NOMO-1 treated with DMSO at 0.1 percent for 48 hours (cell line): ENCODE measurements around the gene PAXX.
"Not testable (repeated sequence)": the region's sequence is repeated elsewhere in the genome, so short reads cannot be mapped to it uniquely, and the experiment has no call there.

Experiments
- DNase-seq: peaks from one replicate; lab custom pipeline; 2025; ENCODE audit not compliant: unreplicated experiment; lab: John Stamatoyannopoulos, UW

The PAXX gene

DNA sequence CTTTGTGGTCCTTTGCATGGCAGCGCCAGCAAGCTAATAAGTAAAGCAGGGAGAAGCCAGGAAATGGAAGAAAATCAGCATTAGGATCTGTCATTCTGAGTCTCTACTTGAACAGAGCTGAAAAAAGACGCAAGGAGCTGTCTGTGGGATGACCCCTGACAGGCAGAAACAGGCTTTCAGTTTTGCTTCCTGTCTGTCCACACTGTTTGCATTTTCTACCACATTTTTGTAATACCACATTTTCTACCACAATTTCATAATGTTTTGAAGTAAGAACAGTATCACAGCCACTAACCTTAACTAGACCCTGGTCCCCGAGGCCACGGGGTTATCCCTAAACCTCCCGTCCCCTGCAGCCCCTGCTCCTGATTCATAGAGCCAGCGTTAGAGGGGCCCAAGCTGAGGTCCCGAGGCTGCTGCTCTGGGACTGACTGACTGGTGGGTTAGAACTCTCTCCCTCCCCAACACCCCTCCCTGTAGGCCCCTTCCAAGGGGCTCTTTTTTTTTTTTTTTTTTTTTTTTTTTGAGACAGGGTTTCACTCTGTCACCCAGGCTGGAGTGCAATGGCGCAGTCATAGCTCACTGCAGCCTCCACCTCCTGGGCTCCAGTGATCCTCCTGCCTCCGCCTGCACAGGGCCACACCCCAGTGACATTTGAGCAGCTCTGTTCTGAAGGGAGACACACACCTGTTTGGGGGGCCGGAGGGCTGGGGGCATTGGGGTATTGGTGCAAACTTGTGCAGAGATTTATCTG is 8.1 kb downstream of the PAXX start:
- DNase-seq = peak; percentile 99

DNA sequence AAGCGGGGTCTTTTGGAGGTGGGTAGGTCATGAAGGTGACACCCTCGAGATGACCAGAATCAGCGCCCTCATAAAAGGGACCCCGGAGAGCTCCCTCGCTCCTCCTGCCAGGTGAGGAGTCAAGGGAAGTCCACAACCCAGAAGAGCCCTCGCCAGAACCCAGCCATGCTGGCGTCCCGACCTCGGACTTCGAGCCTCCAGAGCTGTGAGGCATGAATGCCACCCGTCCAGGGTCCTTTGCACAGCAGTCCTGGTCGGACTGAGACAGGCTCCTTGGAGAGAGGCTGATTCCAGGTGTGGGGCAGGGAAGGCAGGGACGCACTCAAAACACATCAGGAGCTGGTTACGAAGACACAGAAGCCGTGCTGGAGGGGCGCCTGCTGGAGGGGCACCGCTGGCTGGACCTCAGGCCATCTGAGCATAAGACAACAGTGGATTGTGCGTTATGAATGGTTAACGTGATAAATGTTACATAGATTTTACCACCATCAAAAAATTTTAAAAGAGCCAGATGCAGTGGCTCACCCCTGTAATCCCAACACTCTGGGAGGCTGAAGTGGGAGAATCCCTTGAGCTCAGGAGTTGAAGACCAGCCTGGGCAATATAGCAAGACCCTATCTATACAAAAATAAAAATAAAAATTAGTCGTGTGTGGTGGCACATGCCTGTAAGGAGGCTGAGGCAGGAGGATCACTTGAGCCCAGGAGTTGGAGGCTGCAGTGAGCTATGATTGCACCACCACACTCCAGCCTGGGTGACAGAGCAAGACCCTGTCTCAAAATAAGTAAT is 9.8 kb downstream of the PAXX start:
- no peak for DNase-seq

DNA sequence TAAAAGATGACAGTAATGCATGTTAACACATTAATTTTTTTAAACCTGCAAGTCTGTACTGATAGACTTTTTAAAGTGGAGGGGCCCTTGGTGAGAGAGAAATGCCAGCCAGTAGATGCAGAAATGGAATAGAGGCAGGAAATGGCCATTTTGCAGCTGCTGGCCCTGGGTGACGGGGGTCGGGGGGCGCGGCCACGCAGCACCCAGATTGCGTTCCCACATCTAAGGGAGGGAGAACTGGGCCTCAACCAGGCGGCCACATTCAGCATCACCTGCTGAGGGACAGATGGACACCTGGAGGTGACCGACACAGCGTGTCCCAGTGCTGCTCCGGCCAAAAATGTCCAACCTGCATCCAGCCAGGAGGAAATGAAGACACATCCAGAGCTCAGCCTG is 10.4 kb downstream of the PAXX start:
- no peak for DNase-seq

DNA sequence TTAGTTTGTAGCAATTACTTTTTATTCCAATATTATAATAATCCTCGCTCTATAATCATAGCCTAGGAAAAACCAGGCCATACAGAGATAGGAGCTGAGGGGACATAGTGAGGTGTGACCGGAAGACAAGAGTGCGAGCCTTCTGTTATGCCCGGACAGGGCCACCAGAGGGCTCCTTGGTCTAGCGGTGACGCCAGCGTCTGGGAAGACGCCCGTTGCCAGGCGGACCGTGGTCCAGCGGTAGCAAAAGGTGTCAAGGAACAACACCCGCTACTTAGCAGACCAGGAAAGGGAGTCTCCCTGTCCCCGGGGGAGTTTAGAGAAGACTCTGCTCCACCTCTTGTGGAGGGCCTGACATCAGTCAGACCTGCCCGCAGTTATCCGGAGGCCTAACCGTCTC is 12.1 kb downstream of the PAXX start:
- DNase-seq = not testable (repeated sequence)

DNA sequence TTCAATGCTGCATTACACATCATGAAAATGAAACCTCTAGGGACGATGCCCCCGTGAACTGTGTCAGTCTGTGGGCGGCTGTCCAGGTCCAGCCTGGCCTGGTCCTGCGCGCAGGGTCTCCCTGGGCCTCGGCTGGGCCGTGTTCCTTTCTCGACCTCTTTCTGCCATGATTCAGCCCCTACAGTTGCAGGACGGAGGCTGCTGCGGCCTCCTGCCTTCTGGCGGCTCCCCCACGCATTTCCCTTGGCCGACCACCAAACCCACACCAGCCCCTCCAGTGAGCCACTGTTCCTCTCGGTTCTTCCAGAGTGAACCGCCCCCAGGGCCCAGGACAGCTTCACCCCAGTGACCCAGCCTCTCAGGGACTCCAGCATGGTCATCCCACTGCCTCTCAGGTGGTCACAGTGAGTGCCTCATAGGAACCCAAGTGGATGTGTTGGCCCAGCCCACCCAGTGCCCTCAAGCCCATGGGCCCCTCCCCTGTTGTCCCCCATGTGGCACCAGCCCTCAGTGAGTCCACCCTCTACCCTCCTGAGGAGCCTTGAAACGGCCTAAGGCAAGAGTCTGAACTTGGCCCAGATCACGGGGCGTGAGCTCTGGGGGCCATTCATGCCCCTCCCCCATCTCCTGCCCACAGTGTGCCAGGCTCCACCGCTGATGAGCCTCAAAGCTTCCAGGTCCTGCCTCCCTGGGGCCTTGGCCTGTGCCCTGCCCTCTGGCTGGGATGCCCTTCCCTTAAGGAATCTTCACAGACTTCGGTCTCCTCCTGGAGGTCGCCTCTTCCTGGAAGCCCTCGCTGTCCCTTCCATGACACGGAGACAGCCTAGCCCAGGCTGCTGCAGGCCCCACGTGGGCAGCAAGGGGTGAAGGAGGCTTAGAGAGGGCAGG is 14.1 kb downstream of the PAXX start:
- no peak for DNase-seq

DNA sequence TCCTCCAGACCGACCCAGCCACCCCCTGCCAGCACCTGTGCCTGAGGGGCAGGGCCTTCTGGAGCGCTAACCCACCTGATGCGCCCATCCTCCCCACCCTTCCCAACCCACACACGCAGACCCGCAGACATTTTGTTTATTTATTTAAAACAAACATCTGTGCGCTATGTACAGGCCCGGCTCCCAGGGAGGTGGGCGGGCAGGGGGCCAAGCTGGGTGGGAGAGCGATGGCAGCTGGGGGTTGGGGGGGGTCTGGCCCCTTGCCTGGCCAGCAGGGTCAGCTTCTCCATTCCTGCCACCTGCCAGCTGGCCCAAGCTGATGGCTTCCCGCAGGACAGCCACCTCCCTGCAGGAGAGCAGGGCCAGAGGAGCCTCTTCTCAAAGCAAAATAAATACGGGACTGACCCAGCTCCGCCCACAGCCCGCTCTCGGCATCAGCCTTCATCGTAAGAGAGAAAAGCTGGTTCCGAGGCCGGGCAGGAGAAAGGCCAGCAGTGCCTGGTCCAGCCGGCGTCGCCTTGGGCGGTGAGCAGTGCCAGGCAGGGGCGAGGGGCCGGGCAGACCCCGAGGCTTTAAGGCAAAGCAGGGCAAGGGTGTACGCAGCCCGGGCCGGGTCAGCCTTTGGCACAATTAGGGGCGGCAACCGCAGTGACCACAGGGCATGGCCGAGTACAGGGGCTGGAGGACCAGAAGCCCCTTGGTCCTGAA is 15.0 kb downstream of the PAXX start:
- DNase-seq = no peak

DNA sequence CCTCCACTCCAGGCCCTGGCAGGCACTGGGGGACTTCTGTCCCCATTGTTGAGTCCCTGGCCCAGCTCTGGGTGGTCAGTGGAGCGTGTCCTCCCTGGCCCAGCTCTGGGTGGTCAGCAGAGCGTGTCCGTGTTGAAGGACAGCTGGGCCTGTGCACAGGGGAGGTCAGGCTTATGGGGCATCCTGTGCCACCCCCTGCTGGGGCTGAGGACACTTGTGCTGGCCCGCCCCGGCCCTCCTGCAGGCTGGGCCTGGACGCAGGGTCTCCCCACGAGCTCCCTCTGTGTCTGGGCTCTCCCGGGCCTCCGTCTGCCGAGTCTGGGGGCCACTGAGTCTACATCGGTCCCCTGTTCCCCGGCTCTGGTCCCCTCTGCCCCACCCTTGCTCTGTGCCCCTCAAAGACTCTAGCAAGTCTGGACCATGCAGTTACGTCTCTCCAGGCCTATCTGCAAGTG is 15.6 kb downstream of the PAXX start:
- DNase-seq = no peak

DNA sequence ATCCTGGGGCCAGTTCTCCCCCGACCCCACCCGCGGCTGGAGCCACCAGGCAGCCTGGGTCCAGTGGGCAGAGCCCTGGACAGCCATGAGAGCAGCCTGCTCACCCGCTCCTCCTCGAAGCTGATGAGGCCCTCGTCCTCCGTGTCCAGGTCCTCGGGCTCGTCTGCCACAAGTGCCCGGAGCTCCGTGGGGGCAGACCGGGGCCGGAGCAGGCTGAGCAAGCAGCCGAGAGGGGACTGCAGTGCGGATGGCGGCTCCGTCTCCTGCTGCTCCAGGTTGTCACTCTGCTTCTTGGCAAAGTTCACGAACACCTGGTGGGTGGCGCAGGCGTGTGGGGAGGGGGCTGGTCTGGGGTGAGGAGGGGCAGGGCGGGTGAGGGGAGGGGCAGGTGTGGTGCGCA is 16.1 kb downstream of the PAXX start:
- no peak for DNase-seq

DNA sequence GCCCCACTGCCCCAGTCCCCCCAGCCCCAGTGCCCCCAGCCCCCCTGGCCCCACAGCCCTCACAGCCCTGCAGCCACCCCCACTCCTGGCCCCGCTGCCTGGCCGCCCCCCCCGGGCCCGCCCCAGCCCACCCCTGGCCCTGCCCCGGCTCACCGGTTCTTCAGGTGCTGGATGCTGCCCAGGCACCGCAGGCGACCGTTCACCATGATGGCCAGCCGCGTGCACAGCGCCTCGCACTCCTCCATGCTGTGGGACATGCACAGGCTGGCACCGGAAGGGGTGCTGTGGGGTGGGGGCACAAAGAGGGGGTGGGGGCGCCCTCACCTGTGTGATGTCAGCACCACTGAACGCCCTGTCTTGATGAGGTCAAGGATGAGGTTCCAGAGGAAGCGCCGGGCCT is 17.0 kb downstream of the PAXX start:
- no peak for DNase-seq

DNA sequence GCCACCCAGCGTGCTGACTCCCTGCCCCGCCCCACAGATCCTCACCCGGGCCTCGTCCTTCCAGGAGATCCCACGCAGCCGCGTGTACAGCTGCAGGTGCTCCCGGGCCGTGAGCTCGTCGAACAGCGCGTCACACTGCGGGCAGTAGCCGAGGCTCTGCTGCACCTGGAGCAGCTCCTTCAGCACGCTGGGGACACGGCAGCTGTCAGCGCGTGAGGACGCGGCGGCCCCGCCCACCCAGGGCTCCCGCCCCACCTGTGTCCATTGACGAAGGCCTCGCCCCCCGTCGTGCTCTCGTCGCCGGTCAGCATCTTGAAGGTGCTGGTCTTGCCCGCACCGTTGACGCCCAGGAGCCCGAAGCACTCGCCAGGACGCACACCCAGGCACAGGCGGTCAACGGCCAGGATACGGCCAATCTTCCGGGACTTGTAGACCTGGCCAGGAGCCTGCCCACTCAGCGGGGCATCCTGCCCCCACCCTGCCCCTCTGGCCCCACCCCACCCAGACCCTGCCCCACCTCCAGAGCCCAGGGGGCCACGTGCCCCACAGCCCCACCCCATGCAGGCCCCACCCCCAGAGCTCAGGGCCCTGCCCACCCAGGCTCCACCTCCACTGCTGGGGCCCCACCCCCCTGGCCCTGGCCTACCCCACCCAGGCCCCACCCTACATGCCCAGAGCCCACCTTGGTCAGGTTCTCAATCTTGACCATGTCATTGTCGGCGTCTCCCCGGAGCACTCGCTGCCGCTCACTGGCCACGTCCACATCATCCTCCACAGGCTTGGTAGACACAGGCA is 17.9 kb downstream of the PAXX start:
- no peak for DNase-seq

DNA sequence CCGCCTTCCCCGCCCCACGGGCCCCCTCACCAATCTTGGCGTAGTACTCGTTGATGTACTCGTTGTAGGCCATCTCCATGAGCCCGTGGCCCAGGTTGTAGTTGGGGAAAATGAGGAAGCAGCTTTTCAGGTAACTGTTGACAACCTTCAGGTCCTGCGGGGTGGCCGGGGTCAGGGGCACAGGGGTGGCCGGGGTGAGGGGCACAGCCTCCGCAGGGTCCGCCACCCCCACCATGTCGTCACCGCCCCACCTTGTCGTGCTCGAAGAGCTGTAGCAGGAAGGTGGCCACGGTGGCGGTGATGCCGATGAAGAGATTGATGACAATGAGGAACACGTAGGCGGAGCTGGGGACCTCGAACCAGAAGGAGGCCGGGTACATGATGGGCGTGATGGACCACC is 18.9 kb downstream of the PAXX start:
- no peak for DNase-seq

DNA sequence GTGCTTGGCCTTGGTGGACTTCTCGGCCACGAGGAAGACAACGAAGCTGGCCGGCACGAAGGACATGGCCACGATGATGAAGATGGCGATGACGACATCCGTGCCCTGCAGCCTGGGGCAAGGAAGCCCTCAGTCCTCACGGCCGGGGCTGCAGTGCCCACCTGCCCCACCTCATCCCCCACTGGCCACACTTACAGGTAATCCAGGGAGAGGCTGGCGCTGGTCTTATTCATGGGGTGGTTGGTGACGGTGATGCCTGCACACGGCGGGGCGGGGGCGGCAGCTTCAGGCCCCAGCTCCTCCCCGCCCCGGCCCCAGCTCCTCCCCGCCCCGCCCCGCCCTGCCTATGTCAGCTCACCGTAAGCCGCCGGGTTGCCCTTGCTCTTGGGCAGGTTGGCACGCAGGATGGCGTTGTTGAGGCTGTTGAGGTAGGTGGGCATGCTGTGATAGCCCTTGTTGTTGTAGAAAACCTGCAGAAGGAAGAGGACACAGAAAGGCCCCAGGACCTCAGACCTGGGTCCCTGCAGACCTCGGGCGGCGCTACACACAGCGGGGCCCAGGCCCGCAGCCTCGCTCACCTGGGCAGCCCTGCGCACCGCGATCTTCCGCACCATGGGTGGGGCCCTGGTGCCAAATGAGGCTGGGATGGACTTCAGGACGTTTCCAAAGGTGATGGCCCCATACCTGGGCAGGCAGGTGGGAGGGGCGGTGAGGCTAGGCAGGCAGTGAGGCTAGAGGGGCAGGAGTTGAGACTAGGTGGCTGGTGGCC is 19.9 kb downstream of the PAXX start:
- no peak for DNase-seq

DNA sequence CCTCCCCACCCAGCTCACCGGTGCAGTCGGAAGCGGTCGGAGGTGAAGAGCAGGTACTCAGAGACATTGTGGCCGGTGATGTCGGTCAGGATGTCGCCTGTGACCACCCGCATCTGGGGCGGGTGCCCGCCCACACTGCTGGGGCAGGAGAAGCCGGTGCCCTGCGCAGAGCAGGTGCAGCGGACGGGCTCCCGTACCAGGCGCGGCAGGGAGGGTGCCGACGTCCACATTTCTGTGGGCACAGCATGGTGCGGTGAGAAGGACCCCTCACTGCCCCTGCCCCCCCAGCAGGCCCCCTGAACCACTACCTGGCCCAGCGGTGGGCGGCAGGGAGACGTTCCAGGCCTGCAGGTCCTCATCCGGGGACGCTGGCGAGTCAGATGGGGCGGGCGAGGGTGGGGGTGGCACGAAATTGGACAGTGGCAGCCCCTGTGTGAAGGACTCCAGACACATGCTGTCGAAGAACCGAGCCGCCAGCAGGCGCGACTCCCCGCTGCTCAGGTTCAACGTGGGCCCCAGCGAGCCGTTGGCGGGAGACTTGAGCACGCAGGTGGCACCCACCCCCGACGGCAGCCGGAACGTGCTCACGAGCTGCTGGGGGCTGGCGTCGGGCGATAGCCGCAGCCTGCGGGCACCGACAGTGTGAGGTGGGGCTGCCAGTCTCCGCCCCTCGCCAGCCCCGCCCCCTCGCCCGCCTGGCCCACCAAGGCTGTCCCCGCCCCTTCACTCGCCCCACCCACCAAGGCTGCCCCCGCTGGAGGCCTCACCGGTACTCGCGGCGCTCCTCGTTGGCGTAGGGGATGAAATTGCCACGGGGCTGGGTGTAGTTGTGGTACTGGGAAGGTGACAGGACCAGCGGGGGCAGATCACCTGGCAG is 20.7 kb downstream of the PAXX start:
- no peak for DNase-seq

DNA sequence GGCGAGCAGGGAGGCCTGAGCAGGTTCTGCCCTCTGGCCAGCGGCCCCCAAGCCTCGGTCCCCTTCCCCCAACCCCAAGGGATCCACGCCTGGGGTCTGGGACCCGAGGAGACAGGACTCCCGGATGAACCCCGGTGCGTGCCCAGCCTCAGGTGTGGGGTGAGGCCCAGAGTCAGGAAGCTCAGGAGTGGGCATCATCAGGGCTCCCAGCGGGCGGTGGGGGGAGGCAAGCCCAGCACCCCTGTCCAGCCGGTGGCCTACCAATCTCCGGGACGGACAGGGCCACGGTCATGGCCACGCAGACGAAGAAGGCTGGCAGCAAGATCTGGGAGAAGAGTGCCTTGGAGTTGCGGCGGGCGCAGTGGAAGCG is 21.3 kb downstream of the PAXX start:
- no peak for DNase-seq

DNA sequence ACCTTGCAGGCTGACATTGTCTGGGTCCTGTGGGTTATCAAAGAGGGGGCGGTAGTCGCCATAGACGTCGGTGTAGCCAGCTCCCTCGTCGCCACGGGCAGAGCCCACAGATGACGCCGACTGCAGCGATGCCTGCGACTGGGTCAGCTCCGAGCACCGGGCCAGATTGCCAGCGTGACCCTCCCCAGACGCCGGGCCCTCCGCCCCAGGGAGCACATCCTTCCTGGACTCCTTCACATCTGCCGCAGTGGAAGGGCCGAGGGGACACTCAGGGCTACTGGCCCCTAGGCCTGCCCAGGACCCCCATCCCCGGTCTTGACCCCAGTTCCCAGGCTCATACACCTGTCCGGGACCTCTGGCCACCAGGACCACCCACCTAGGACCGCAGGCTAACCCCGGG is 21.9 kb downstream of the PAXX start:
- no peak for DNase-seq

DNA sequence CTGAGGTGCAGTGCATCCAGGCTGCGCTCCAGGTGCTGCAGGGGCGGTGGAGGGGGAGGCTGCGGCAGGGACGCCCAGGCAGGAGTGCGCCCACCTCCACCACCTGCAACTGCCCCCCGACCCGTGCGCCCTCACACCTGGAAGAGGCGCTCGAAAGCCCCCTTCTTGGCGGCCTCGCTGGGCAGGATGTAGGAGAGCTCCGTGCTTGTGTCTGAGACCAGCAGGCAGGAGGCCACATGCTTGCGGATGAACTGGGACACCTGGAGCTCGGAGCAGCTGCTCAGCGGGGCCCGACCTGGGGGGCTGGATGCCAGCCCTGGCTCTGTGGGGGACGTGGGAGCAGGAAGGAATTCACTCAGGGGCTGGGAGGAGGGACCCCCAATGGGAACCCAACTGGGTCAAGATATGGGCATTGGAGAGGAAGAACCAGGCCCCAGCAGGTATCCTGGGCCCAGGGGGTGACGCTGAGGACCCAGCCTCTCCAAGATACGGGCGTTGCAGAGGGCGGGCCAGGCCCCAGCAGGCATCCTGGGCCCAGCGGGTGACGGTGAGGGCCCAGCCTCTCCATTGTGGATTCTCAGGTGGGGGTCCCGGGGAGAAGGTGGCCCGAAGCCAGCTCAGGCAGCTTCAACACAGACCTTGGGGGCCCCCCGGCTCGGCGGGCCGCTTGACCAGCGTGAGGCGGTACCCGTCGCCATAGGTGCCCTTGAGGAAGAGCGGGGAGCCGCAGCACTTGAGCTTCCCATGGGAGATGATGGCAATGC is 22.7 kb downstream of the PAXX start:
- no peak for DNase-seq

DNA sequence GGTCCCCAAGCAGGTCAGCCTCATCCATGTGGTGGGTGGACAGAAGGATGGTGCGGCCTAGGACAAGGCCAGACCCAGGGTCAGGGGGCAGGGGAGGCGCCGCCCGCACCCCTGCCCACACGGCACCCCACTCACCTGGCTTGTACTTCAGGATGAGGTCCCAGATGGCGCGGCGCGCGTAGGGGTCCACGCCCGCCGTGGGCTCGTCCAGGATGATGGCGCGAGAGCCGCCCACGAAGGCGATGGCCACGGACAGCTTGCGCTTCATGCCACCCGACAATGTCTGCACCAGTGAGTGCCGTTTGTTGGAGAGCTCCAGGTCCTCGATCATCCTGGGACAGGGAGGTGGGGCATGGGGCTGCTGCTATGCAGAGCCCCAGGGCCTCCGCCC is 23.3 kb downstream of the PAXX start:
- DNase-seq = no peak

DNA sequence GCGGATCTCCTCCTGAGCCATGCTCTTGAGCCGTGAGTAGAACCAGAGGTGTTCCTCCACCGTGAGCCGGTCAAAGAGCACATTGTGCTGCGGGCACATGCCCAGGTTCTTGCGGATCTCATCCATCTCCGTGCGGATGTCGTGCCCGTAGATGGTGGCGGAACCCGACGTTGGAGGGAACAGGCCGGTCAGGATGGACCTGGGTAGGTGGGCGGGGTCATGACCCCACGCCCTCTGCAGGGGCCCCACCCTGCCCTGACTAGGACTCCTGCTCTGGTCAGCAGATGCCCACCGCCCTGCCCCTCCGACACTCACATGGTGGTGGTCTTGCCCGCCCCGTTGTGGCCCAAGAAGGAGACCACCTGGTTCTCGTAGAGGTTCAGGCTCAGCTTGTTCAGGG is 23.8 kb downstream of the PAXX start:
- DNase-seq = no peak
